RWPE1 (cell line): ENCODE results near the gene ELOB.

Experiments used
- CTCF ChIA-PET: fragments of 350-600 bp; sonication (Branson Sonifier 250); formaldehyde crosslinking; extraction: SDS; loops from one replicate; lab custom pipeline; 2021; lab: Yijun Ruan, JAX
- POLR2A ChIA-PET: fragments of 400-600 bp; formaldehyde crosslinking; extraction: SDS; loops from one replicate; lab custom pipeline; 2020; ENCODE audit warnings: antibody characterized with exemption; ENCODE audit not compliant: low non-redundant PET; lab: Yijun Ruan, JAX
- DNase-seq: peaks from one replicate; pipeline ENCODE4 v3.0.0; 2012; ENCODE audit warnings: low spot score
- H3K27ac ChIP-seq: fragments of 450-650 bp; 2 replicates; pipeline ENCODE4 v1.5.1; 2017
- TF ChIP-seq, protein P1 (sequence below): fragments of 450-650 bp; conservative IDR thresholded peaks from 2 replicates; pipeline ENCODE4 v1.5.1; 2017; ENCODE audit warnings: low read depth, mild to moderate bottlenecking

The ELOB gene

DNA sequence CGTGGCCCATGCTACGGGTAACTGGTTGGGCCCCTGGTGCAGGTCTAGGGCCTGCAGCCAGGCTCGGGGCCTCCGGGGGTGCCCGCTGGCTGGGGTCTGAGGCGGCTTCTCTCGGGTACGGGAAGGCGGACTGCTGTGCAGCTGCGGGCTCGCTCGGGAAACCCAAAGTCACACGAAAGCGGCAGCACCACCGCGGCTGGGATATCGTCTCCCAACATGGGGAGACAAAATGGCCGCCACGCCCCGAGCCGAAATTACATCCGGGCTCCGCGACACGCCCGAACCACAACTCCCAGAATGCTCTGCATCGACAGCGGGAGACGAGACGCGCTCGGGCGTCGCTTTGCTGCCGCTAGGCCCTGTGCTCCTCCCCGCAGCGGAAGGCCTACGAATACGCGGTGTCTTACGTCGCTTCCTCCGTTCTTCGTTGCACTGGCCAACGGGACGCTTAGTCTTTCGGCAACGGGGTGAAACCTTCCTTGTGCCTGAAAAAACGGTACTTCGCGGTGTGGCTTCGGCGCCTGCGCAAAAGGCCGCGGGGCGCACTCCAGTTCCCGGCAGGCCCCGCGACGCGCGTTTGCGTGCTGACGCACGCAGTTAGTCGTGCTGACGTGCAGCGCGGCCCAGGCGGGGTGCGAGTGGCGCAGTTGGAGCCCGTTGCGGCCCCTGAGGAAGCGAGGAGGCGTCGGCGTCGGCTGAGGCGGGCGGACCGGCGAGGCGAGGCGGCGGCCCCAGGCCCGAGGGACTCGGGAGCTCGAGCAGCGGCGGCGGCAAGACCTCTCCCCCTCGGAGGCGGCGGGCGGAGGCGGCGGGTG, 24.8 kb downstream of the ELOB start, which contains the start of gene SRRM2:
Gene SRRM2 (plus strand): TSS at position 604 of the 815 bp plus-strand sequence. CDS start 3,727 bp downstream, outside the sequence.
- POLR2A ChIA-PET, result interaction anchor here (0.6 to 1.9 kb wide), 2 partner anchors 16 to 1442 kb away, joined by 3 to 12 read pairs; no protein-coding TSS in a partner anchor
- H3K27ac ChIP-seq, result peak within 1 kb of the TSS; percentile 99
- TF ChIP-seq, protein P1, sequence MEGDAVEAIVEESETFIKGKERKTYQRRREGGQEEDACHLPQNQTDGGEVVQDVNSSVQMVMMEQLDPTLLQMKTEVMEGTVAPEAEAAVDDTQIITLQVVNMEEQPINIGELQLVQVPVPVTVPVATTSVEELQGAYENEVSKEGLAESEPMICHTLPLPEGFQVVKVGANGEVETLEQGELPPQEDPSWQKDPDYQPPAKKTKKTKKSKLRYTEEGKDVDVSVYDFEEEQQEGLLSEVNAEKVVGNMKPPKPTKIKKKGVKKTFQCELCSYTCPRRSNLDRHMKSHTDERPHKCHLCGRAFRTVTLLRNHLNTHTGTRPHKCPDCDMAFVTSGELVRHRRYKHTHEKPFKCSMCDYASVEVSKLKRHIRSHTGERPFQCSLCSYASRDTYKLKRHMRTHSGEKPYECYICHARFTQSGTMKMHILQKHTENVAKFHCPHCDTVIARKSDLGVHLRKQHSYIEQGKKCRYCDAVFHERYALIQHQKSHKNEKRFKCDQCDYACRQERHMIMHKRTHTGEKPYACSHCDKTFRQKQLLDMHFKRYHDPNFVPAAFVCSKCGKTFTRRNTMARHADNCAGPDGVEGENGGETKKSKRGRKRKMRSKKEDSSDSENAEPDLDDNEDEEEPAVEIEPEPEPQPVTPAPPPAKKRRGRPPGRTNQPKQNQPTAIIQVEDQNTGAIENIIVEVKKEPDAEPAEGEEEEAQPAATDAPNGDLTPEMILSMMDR, result no peak
- peak; percentile 92 for DNase-seq
- CTCF ChIA-PET, result no interaction called here

DNA sequence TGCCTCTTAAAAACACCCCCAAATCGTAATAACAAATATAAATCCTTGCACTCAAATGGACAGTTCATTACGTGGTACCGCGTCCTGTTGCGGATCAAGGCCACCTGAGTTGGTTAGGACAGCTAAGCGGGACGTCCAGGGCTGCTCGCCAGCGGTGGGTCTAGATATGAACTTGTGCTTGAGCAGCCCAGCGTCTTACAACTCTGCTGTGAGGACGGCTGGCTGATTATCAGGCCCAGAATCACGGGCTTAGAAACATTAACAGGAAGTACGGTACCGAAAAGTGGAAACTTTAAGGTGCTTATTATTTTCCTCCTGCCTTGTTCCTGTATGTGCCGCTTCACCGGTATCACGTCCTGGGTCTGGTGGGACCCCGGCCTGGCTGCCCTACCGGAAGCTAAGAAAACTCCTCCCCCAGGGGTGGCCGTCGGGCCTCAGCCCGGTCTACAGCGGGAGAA, 25.5 kb downstream of the ELOB start:
- peak; percentile 66 for DNase-seq
- TF ChIP-seq, protein P1, result no peak
- ChIA-PET POLR2A (no interaction called here), CTCF (no interaction called here)
- H3K27ac ChIP-seq, result peak overlapping the region; percentile 99

DNA sequence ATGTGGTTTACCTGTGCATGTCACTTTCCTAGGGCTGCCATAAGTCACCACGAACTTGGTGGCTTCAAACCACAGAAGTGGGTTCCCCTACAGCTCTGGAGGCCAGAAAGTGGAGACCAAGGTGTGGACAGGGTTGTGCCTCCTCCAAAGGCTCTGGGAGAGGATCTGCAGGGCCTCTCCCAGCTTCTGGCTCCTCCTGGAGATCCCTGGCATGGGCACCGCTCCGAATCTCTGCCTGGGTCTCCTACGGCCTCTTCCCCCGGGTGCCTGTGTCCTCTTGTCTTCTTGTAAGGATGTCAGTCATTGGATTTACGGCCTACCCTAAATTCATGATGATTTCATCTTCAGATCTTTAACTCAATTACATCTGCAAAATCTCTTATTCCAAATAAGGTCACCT, 27.1 kb downstream of the ELOB start:
- peak overlapping the region; percentile 7; the same call in 1 of the 2 replicates for H3K27ac ChIP-seq
- no peak for DNase-seq
- ChIA-PET CTCF (no interaction called here), POLR2A (no interaction called here)
- TF ChIP-seq, protein P1, result no peak

DNA sequence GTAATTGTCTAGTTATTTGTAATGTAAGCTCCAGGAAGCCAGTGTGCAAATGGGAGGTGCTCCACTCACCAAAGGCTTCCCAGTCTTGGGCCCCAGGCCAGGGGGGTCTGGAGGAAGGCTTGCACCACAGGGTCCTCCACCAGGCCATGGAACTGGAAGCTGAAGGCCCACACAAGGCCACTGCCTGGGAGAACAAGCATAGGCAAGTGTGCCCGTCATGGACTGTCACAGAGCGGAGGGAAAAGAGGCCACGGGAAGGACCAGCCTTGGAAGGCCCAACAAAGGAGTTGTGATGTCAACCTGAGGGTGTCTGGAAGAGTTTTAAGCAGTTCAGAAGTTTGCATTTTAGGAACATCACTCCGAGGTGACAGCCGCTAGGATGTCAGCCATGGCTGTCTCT, 27.6 kb downstream of the ELOB start:
- peak overlapping the region; percentile 7; the same call in 1 of the 2 replicates for H3K27ac ChIP-seq
- CTCF ChIA-PET, result no interaction called here
- DNase-seq, result no peak
- POLR2A ChIA-PET, result no interaction called here
- TF ChIP-seq, protein P1, result no peak

DNA sequence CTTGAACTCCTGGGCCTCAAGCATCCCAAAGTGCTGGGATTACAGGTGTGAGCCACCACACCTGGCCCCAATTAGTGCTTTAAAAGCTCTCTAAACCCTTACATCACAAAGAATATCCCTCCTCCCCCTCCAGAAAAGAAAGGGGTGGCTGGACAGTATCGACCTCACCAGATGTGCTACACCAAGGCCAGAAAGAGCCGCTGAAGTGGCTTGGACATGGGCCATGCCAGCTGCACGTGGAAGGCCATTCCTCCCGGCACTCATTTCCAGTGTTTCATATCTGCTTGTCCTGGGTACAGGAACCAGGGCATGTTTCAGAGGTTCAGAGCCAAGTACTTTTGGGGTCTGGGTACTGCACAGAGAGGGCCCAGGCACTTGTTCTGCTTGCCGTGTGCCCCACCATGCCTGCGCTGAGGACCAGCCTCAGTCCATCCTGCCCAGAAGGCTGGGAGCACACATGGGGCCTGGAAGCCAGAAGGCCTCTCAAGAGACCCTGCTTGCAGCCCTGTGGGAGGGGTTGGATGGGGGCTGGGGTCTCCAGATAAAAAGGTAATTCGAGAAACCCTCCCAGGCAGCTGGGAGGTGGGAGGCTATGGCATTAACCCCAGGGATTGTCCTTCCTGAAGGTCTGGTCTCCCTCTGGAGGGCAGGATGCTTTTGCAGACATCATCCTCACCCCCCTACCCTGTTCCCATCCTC, 28.2 kb downstream of the ELOB start:
- H3K27ac ChIP-seq, result peak overlapping the region; percentile 7; the same call in 1 of the 2 replicates
- DNase-seq, result no peak
- TF ChIP-seq, protein P1, result no peak
- ChIA-PET CTCF (no interaction called here), POLR2A (no interaction called here)

DNA sequence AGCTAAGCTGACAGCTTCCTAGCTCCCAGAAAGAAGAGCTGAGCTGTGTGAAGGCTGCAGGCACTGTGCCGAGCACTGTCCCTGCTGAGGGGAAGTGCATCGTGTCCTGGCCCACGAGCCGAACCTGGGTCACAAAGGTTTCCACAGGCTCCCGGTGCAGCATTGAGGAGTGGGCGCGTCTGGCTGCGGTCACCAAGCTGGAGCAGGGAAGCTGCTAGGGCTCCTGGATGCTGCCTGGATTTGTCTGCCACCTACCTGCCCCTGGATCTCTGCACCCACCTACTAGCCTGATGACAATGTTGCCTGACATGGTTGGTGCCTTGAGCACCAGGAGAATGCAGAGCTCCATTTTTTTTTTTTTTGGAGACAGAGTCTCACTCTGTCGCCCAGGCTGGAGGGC, 31.1 kb downstream of the ELOB start:
- DNase-seq, result no peak
- no peak overlapping the region for H3K27ac ChIP-seq
- ChIA-PET POLR2A (no interaction called here), CTCF (no interaction called here)
- TF ChIP-seq, protein P1, result no peak
